ENCODE data around the gene AFG1L.
"Not testable (repeated sequence)": the region's sequence is repeated elsewhere in the genome, so short reads cannot be mapped to it uniquely, and the experiment has no call there.

The AFG1L gene

GRCh38 chr6:108254433-108255410 lies 40.1 kb upstream of the AFG1L start:
- no peak overlapping the region for H3K4me3 ChIP-seq (ENCODE audit: low read length)
- TF ChIP-seq CTCF (conservative IDR thresholded peaks at IDR 0.05; ENCODE audit: low read depth, low read length), result no peak
- no peak for DNase-seq (ENCODE audit: low read depth)

GRCh38 chr6:108260126-108260808 lies 34.6 kb upstream of the AFG1L start:
- no peak for DNase-seq (ENCODE audit: low read depth)
- TF ChIP-seq CTCF (conservative IDR thresholded peaks at IDR 0.05; ENCODE audit: low read depth, low read length), result no peak
- H3K4me3 ChIP-seq (ENCODE audit: low read length), result peak overlapping the region; percentile 92

- H3K4me3 ChIP-seq (ENCODE audit: low read length), result peak within 1 kb of the TSS; percentile 92
- peak; percentile 92 for DNase-seq (ENCODE audit: low read depth)
- no peak for TF ChIP-seq CTCF (conservative IDR thresholded peaks at IDR 0.05; ENCODE audit: low read depth, low read length)
Observed at GRCh38 chr6:108260809-108261569, 33.9 kb upstream of the AFG1L start, which contains the start of gene SNX3. Gene SNX3, minus strand, starts transcription at chr6:108261040. Its CDS starts 119 bp downstream, at chr6:108260921.

GRCh38 chr6:108263371-108263770 lies 31.5 kb upstream of the AFG1L start:
- no peak for TF ChIP-seq CTCF (conservative IDR thresholded peaks at IDR 0.05; ENCODE audit: low read depth, low read length)
- DNase-seq (ENCODE audit: low read depth), result no peak
- no peak overlapping the region for H3K4me3 ChIP-seq (ENCODE audit: low read length)

GRCh38 chr6:108268845-108269244 lies 26.0 kb upstream of the AFG1L start:
- no peak for TF ChIP-seq CTCF (conservative IDR thresholded peaks at IDR 0.05; ENCODE audit: low read depth, low read length)
- DNase-seq (ENCODE audit: low read depth), result no peak
- H3K4me3 ChIP-seq (ENCODE audit: low read length), result no peak overlapping the region

GRCh38 chr6:108269955-108270354 lies 24.9 kb upstream of the AFG1L start:
- not testable (repeated sequence) for DNase-seq (ENCODE audit: low read depth); H3K4me3 ChIP-seq (ENCODE audit: low read length)

GRCh38 chr6:108274546-108274945 lies 20.3 kb upstream of the AFG1L start:
- TF ChIP-seq CTCF (conservative IDR thresholded peaks at IDR 0.05; ENCODE audit: low read depth, low read length), result no peak
- no peak overlapping the region for H3K4me3 ChIP-seq (ENCODE audit: low read length)
- no peak for DNase-seq (ENCODE audit: low read depth)
